ENCODE measurements around the gene BAHD1.

The BAHD1 gene

GRCh38 chr15:40467261-40467615 is 26.5 kb downstream of the BAHD1 start:
- DNase-seq (ENCODE audit: low read depth), result no peak

GRCh38 chr15:40468898-40469331 is 28.2 kb downstream of the BAHD1 start:
- no peak for DNase-seq (ENCODE audit: low read depth)

- DNase-seq (ENCODE audit: low read depth), result no peak
Measured at GRCh38 chr15:40469776-40470390, 29.1 kb downstream of the BAHD1 start.

- DNase-seq (ENCODE audit: low read depth), result peak; percentile 26
Measured at GRCh38 chr15:40470423-40471104, 29.8 kb downstream of the BAHD1 start, which contains the start of gene CHST14. Gene CHST14, plus strand, starts transcription at chr15:40470984. Its CDS starts 230 bp downstream, at chr15:40471214.

GRCh38 chr15:40471105-40471807 is 30.5 kb downstream of the BAHD1 start:
- DNase-seq (ENCODE audit: low read depth), result peak; percentile 11

GRCh38 chr15:40471808-40472150 is 31.0 kb downstream of the BAHD1 start:
- DNase-seq (ENCODE audit: low read depth), result no peak

GRCh38 chr15:40472171-40472727 is 31.5 kb downstream of the BAHD1 start:
- no peak for DNase-seq (ENCODE audit: low read depth)

GRCh38 chr15:40474581-40474980 is 33.8 kb downstream of the BAHD1 start:
- no peak for DNase-seq (ENCODE audit: low read depth)

- DNase-seq (ENCODE audit: low read depth), result no peak
Measured at GRCh38 chr15:40477642-40478327, 37.0 kb downstream of the BAHD1 start.

- no peak for DNase-seq (ENCODE audit: low read depth)
Measured at GRCh38 chr15:40479024-40479423, 38.3 kb downstream of the BAHD1 start.

- DNase-seq (ENCODE audit: low read depth), result no peak
Measured at GRCh38 chr15:40481341-40482074, 40.8 kb downstream of the BAHD1 start.

- DNase-seq (ENCODE audit: low read depth), result no peak
Measured at GRCh38 chr15:40483919-40484318, 43.2 kb downstream of the BAHD1 start.

- DNase-seq (ENCODE audit: low read depth), result no peak
Measured at GRCh38 chr15:40486066-40486770, 45.5 kb downstream of the BAHD1 start.

- no peak for DNase-seq (ENCODE audit: low read depth)
Measured at GRCh38 chr15:40487816-40488682, 47.3 kb downstream of the BAHD1 start.

- DNase-seq (ENCODE audit: low read depth), result no peak
Measured at GRCh38 chr15:40489274-40490175, 48.8 kb downstream of the BAHD1 start.

- DNase-seq (ENCODE audit: low read depth), result no peak
Measured at GRCh38 chr15:40493089-40493840, 52.5 kb downstream of the BAHD1 start.

GRCh38 chr15:40495516-40495915 is 54.8 kb downstream of the BAHD1 start:
- no peak for DNase-seq (ENCODE audit: low read depth)

- DNase-seq (ENCODE audit: low read depth), result no peak
Measured at GRCh38 chr15:40498418-40498817, 57.7 kb downstream of the BAHD1 start.

All from stimulated activated CD8-positive, alpha-beta memory T cell treated with anti-CD3 and anti-CD28 coated beads, Interleukin-15, amount 100 ng/mL, for 24 hours (primary cell).